Prostate gland (tissue), 2 donors: ENCODE results near the gene SNX19. TPM values are rescaled to one million over a fixed set of nuclear protein-coding genes. Genes with fewer than 3 reads are reported as not detected.
A peak's percentile ranks its signal among the peaks of the same experiment; 100 is the strongest.

Source experiments
- DNase-seq: peaks from one replicate; pipeline ENCODE4 v3.0.0-alpha.2; 2019; ENCODE audit warnings: low spot score
- H3K27ac ChIP-seq, 2 donors: fragments of 200-600 bp; sonication (generic); 2 replicates each; pipeline ENCODE4 v1.5.1; 2017 to 2019
- H3K27me3 ChIP-seq: fragments of 200-600 bp; sonication (generic); replicated peaks from 2 replicates; pipeline ENCODE4 v1.5.1; 2019; ENCODE audit not compliant: insufficient read depth
- H3K36me3 ChIP-seq, 2 donors: fragments of 200-600 bp; sonication (generic); 1 replicate in 1 of 2; 2 replicates in 1 of 2; pipeline versions ENCODE4 v1.5.1 to v1.8.1; 2017 to 2019
- H3K4me1 ChIP-seq: fragments of 200-600 bp; sonication (generic); replicated peaks from 2 replicates; pipeline ENCODE4 v1.5.1; 2019
- H3K4me3 ChIP-seq, 2 donors: fragments of 200-600 bp; sonication (generic); 2 replicates each; pipeline ENCODE4 v1.5.1; 2017 to 2019
- H3K9me3 ChIP-seq: fragments of 200-600 bp; sonication (generic); 2 replicates; pipeline ENCODE4 v1.5.1; 2017
- POLR2A ChIP-seq: fragments of 450-650 bp; IDR thresholded peaks from one replicate; pipeline ENCODE4 v1.6.1; 2016; ENCODE audit warnings: antibody characterized with exemption, mild to moderate bottlenecking
- POLR2AphosphoS5 ChIP-seq: sonication (generic); formaldehyde crosslinking; IDR thresholded peaks from one replicate; pipeline ENCODE4 v1.6.1; 2017; ENCODE audit warnings: antibody characterized with exemption
- WGBS: methylation state at CpG from one replicate; pipeline ENCODE4 v1.1.5; 2018; 5-methylcytosine and 5-hydroxymethylcytosine counted together
- intact Hi-C: fragments of 100-400 bp; cut with DNase I; formaldehyde crosslinking; loops from one replicate; pipeline ENCODE4 v1.14.2; 2022
- total RNA-seq, 2 donors: library from RNA; depleted of rRNA; stranded (reverse); fragments of >200 nt; gene quantifications; one replicate each; pipeline ENCODE4 v1.1.0, GENCODE V29; 2016
- TF ChIP-seq, protein P1 (sequence below), 4 experiments: fragments of 200-600 bp in 2 of 4; fragments of 450-650 bp in 2 of 4; sonication (generic) in 2 of 4; IDR thresholded peaks; 1 replicate in 3 of 4; 2 replicates in 1 of 4; pipeline ENCODE4 v1.5.1; 2016 to 2019; ENCODE audit warnings: antibody characterized with exemption in 4 of 4, mild to moderate bottlenecking in 2 of 4, moderate library complexity in 2 of 4

SNX19 gene
- total RNA-seq, 2 donors from 2014 or later = 87.7 to 115 TPM

DNA sequence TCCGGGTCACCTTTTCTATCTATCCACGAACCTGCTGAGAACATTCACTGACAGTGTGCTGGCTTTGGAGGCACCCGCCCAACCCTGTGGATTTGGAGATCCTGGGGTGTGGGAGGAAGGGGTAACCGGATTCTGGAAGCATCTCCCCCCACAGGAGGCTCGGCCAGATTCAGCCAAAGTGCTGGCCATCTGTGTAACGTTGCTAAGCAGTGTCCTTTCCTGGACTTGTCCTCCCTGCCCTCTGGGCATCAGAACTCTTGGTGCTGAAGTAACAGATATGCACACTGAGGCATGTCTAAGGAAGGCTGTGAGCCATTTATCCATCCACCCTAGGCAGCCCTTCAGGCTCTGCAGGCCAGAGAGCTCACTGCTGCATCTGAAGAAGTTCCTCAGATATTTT, 85.7 kb downstream of the SNX19 start:
- 35% methylated on average over 6 of the region's 6 CpGs for WGBS
- DNase-seq = no peak
- H3K4me3 ChIP-seq = no peak overlapping the region
- no peaks in the 10 kb centered on the region for H3K36me3 ChIP-seq
- TF ChIP-seq POLR2A (no peak), POLR2AphosphoS5 (no peak)
- TF ChIP-seq, protein P1, sequence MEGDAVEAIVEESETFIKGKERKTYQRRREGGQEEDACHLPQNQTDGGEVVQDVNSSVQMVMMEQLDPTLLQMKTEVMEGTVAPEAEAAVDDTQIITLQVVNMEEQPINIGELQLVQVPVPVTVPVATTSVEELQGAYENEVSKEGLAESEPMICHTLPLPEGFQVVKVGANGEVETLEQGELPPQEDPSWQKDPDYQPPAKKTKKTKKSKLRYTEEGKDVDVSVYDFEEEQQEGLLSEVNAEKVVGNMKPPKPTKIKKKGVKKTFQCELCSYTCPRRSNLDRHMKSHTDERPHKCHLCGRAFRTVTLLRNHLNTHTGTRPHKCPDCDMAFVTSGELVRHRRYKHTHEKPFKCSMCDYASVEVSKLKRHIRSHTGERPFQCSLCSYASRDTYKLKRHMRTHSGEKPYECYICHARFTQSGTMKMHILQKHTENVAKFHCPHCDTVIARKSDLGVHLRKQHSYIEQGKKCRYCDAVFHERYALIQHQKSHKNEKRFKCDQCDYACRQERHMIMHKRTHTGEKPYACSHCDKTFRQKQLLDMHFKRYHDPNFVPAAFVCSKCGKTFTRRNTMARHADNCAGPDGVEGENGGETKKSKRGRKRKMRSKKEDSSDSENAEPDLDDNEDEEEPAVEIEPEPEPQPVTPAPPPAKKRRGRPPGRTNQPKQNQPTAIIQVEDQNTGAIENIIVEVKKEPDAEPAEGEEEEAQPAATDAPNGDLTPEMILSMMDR (IDR thresholded peaks at IDR 0.05) = no peak
- H3K27ac ChIP-seq = no peak overlapping the region
- H3K4me1 ChIP-seq = no peaks in the 10 kb centered on the region
- H3K27me3 ChIP-seq = no peaks in the 10 kb centered on the region
- intact Hi-C loops = no loop called here
- H3K9me3 ChIP-seq = no peaks in the 10 kb centered on the region

DNA sequence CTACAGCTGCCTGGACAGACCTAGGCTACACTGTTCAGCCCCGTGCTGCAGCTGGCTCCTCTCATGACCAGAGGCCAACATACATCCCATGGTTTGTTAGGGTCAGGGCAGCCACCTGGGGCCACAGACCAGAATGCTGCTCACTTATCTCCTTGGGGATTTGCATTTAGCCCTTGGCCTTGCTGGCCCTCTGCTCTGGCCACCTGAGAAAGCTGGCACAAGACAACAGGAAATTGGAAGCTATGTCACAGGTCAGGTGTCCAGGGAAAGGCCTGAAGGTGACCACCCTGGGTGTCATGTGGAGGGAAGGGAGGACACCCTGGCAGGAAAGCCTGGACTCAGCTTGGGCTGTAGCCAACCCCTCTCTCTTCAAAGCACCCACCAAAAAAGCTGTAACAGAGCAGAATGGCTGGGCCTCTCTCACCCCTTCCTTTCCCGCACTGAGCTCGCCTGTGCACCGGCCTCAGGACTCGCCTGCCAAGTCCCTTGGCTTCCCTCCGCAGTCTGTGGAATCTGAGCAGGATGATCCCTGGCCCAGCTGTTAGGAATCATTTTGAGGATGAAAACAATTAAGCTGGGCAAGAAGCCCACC, 86.3 kb downstream of the SNX19 start:
- 42% methylated on average over 6 of the region's 6 CpGs for WGBS
- no peak for DNase-seq
- Histone ChIP-seq H3K36me3 (no peaks in the 10 kb centered on the region), H3K9me3 (no peaks in the 10 kb centered on the region), H3K4me3 (no peak overlapping the region), H3K27ac (no peak overlapping the region), H3K27me3 (no peaks in the 10 kb centered on the region), H3K4me1 (no peaks in the 10 kb centered on the region)
- intact Hi-C loops = loop anchor here (5.0 to 10.0 kb wide), 4 partner anchors 32 to 378 kb away; no protein-coding TSS in a partner anchor
- TF ChIP-seq, protein P1 (IDR thresholded peaks at IDR 0.05) = no peak
- TF ChIP-seq POLR2AphosphoS5 (no peak), POLR2A (no peak)

DNA sequence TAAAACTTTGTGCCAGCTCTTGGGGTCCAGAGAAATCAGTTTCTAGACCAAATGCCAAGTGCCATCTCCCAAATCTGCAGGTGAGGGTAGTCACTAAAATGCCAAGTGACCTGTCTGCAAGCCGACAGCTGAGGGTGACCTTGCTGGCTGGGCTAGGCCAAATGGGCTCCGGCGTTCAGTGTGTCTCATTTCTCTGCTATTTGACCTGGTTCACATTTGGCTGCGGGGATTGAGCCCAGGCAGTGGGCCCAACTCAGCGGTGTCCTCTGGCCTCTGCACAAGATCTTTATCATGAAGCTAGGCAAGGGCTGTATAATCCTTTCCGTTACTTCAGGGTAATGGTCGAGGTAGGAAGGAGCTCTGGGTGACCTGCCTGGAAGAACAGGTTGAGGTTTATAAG, 87.5 kb downstream of the SNX19 start:
- whole genome bisulfite sequencing = 61% methylated on average over 7 of the region's 7 CpGs
- Histone ChIP-seq H3K9me3 (no peaks in the 10 kb centered on the region), H3K27ac (no peak overlapping the region), H3K27me3 (no peaks in the 10 kb centered on the region), H3K4me1 (no peaks in the 10 kb centered on the region), H3K4me3 (no peak overlapping the region), H3K36me3 (no peaks in the 10 kb centered on the region)
- no peak for DNase-seq
- intact Hi-C loops = loop anchor here (5.0 to 10.0 kb wide), 4 partner anchors 34 to 376 kb away; no protein-coding TSS in a partner anchor
- TF ChIP-seq POLR2AphosphoS5 (no peak), POLR2A (no peak)
- TF ChIP-seq, protein P1 (IDR thresholded peaks at IDR 0.05) = no peak

DNA sequence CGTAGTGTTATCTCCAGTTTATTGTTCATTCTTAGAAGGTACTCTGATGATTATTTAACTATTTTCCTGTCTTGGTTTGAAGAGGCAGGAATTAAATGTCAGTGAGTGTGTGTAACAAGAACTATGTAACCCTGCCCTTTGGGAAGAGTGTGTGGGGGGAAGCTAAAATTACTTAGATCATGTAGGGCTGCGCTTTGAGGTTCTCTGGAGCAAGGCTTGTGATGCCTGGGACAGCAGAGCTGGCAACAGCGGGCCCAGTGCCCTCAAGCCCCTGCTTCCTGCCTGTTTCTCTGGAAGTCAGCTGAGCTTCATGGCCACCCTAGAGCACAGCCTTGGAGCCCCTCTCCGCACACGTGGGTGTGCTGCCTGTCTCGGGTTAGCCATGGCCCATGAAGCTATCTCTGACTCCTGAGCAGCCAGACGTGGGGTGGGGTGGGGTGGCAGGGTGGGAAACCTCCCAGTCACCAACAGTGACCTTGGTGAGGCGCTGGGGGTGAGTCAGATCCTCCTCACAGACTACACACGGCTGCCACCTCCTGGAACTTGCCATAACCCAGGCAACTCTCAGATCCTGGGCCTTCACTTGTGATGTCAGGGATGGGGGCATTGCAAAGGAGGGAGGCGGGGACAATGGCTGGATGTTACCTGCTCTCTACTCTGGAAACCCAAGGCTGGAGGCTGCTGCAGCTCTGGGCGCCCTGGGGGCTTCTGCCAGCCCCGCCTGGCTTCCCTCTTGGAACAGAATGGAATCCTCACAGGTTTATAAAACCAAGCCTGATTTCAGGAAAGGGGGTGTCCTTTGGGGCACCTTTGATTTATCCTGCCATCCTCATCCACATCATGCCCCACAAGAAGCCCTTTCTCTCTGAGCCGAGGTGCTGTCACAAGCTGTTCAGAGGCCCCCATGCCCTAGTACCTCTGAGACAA, 88.6 kb downstream of the SNX19 start:
- Histone ChIP-seq H3K27me3 (no peaks in the 10 kb centered on the region), H3K27ac (no peak overlapping the region), H3K4me3 (no peak overlapping the region), H3K4me1 (no peaks in the 10 kb centered on the region), H3K9me3 (no peaks in the 10 kb centered on the region), H3K36me3 (no peaks in the 10 kb centered on the region)
- DNase-seq = no peak
- TF ChIP-seq POLR2A (no peak), POLR2AphosphoS5 (no peak)
- TF ChIP-seq, protein P1 (IDR thresholded peaks at IDR 0.05) = peak in 2 of 4 experiments; percentile 33 to 41
- WGBS = 76% methylated on average over 13 of the region's 13 CpGs
- intact Hi-C loops = loop anchor here (5.0 to 10.0 kb wide), 4 partner anchors 35 to 375 kb away; no protein-coding TSS in a partner anchor
